K562 (cell line): ENCODE data around the gene PARP4. TPM values are rescaled to one million over a fixed set of nuclear protein-coding genes. Genes with fewer than 3 reads are reported as not detected.

Source experiments
- C11orf30 ChIP-seq: fragments of 450-650 bp; IDR thresholded peaks from 2 replicates; pipeline ENCODE4 v1.6.1; 2016; ENCODE audit warnings: low read depth, mild to moderate bottlenecking
- DACH1 ChIP-seq: fragments of 450-650 bp; IDR thresholded peaks from 2 replicates; pipeline ENCODE4 v1.6.1; 2018; ENCODE audit not compliant: partially characterized antibody
- HDAC2 ChIP-seq: fragments of 450-650 bp; IDR thresholded peaks from 2 replicates; pipeline ENCODE4 v1.6.1; 2016; ENCODE audit warnings: mild to moderate bottlenecking
- ID3 ChIP-seq, 2 experiments: fragments of 250-450 bp in 1 of 2; fragments of 450-650 bp in 1 of 2; sonication (Bioruptor Pico) in 1 of 2; IDR thresholded peaks; 2 replicates each; pipeline versions ENCODE4 v1.6.1 to v1.8.0; 2016 to 2021; ENCODE audit warnings: mild to moderate bottlenecking in 2 of 2, moderate library complexity in 2 of 2, missing compliant biosample characterization in 1 of 2, missing genetic modification characterization in 1 of 2
- MAFK ChIP-seq: IDR thresholded peaks from 2 replicates; pipeline ENCODE4 v1.6.1; 2011; ENCODE audit warnings: low read length, improper control_type of control experiment
- MAX ChIP-seq: sonication (generic); formaldehyde crosslinking; IDR thresholded peaks from 2 replicates; pipeline ENCODE4 v1.9.0; 2022; ENCODE audit warnings: mild to moderate bottlenecking, missing genetic modification reagents
- MNT ChIP-seq, 2 experiments: fragments of 450-650 bp; conservative IDR thresholded peaks; 2 replicates each; pipeline ENCODE4 v1.6.1; 2017; ENCODE audit warnings: mild to moderate bottlenecking in 2 of 2, moderate library complexity in 2 of 2
- NR1H2 ChIP-seq: sonication (generic); formaldehyde crosslinking; IDR thresholded peaks from 2 replicates; pipeline ENCODE4 v1.4.0; 2020; ENCODE audit warnings: mild to moderate bottlenecking, missing genetic modification reagents
- NRF1 ChIP-seq, 2 experiments: fragments of 450-650 bp; IDR thresholded peaks in 1 of 2; conservative IDR thresholded peaks in 1 of 2; 2 replicates each; pipeline ENCODE4 v1.6.1; 2014; ENCODE audit warnings: mild to moderate bottlenecking in 2 of 2
- POLR2AphosphoS2 ChIP-seq: IDR thresholded peaks from 2 replicates; pipeline ENCODE4 v1.6.1; 2012; ENCODE audit warnings: low read length, improper control_type of control experiment
- PRDM10 ChIP-seq: fragments of 450-650 bp; IDR thresholded peaks from 2 replicates; pipeline ENCODE4 v1.6.1; 2018; ENCODE audit not compliant: partially characterized antibody
- SIN3A ChIP-seq, 2 experiments: fragments of 150-350 bp in 1 of 2; IDR thresholded peaks; 2 replicates each; pipeline ENCODE4 v1.6.1; 2011 to 2016; ENCODE audit warnings: borderline replicate concordance in 2 of 2, low read depth in 2 of 2, low read length in 2 of 2, mild to moderate bottlenecking in 2 of 2, moderate library complexity in 2 of 2; ENCODE audit not compliant: control insufficient read depth in 1 of 2
- THRA ChIP-seq: fragments of 450-650 bp; IDR thresholded peaks from 2 replicates; pipeline ENCODE4 v1.6.1; 2017; ENCODE audit warnings: mild to moderate bottlenecking, moderate library complexity
- TOE1 ChIP-seq, 2 experiments: fragments of 450-650 bp in 1 of 2; sonication (generic) in 1 of 2; formaldehyde crosslinking in 1 of 2; IDR thresholded peaks; 2 replicates each; pipeline versions ENCODE4 v1.7.1 to v1.8.0; 2016 to 2022; ENCODE audit warnings: borderline replicate concordance in 2 of 2, mild to moderate bottlenecking in 2 of 2, antibody characterized with exemption in 1 of 2, inconsistent platforms in 1 of 2, low read depth in 1 of 2, missing genetic modification reagents in 1 of 2, moderate library complexity in 1 of 2
- ZC3H11A ChIP-seq: IDR thresholded peaks from 2 replicates; pipeline ENCODE4 v1.6.1; 2012; ENCODE audit warnings: low read depth, low read length, improper control_type of control experiment
- polyA plus RNA-seq, 8 experiments: library from polyadenylated mRNA; depleted of rRNA in 4 of 8; stranded (reverse) in 5 of 8; unstranded in 3 of 8; fragments of >200 nt; fragmentation: Nextera tagmentation in 2 of 8; fragmentation: Illumina TruSeq in 1 of 8; extraction: Ambion mirVana in 2 of 8; extraction: Trizol in 1 of 8; gene quantifications; 2 replicates each; pipeline versions ENCODE4 v1.2.1 to v1.2.3, GENCODE V29; 2011 to 2014; ENCODE audit warnings: inconsistent platforms in 1 of 8, missing spikeins in 1 of 8
- total RNA-seq, 7 experiments: library from RNA; depleted of rRNA in 6 of 7; stranded (reverse); fragments of >200 nt in 6 of 7; fragmentation: Illumina TruSeq in 2 of 7; extraction: Trizol in 2 of 7; gene quantifications; 2 replicates each; pipeline versions ENCODE4 v1.2.1 to v1.2.3, GENCODE V29; 2011 to 2021; ENCODE audit warnings: low replicate concordance in 1 of 7

PARP4 gene
- total and polyA plus RNA-seq, 9 of the 15 experiments (the other 6 are each of a cell fraction or from before 2014, with no cell fraction given): 6.3 to 26.3 (median 18.8) TPM

GRCh38 chr13:24396821-24397220 lies 115.8 kb downstream of the PARP4 start (continued):
- TF ChIP-seq SIN3A (IDR thresholded peaks at IDR 0.05; ENCODE audit: borderline replicate concordance in 2 of 2, control insufficient read depth in 1 of 2, low read depth in 2 of 2, low read length in 2 of 2): no peak
- TF ChIP-seq NR1H2 (CRISPR knock-in tag): no peak
- TF ChIP-seq PRDM10: no peak
- TF ChIP-seq NRF1 (conservative IDR thresholded peaks at IDR 0.05 in 1 of 2, IDR thresholded peaks at IDR 0.05 in 1 of 2): no peak
- no peak for TF ChIP-seq DACH1
- TF ChIP-seq THRA: no peak
- TF ChIP-seq TOE1 (IDR thresholded peaks at IDR 0.05; ENCODE audit: borderline replicate concordance): no peak
- no peak for TF ChIP-seq TOE1 (CRISPR knock-in tag; IDR thresholded peaks at IDR 0.05; ENCODE audit: borderline replicate concordance, low read depth)
- TF ChIP-seq POLR2AphosphoS2: no peak
- TF ChIP-seq ID3 (CRISPR knock-in tag; IDR thresholded peaks at IDR 0.05): no peak
- TF ChIP-seq ID3 (tag; IDR thresholded peaks at IDR 0.05): no peak
- TF ChIP-seq MAX (CRISPR knock-in tag): no peak
- TF ChIP-seq MNT (conservative IDR thresholded peaks at IDR 0.05): no peak
- no peak for TF ChIP-seq MAFK
- TF ChIP-seq ZC3H11A: no peak
- no peak for TF ChIP-seq C11orf30
- TF ChIP-seq HDAC2: no peak
